Measurements from ENCODE around the gene OMP. TPM values are rescaled to one million over a fixed set of nuclear protein-coding genes. Genes with fewer than 3 reads are reported as not detected.
A peak's percentile ranks its signal among the peaks of the same experiment; 100 is the strongest.

Gene OMP
- total RNA-seq, 1 experiment from 2014 or later = not detected

DNA sequence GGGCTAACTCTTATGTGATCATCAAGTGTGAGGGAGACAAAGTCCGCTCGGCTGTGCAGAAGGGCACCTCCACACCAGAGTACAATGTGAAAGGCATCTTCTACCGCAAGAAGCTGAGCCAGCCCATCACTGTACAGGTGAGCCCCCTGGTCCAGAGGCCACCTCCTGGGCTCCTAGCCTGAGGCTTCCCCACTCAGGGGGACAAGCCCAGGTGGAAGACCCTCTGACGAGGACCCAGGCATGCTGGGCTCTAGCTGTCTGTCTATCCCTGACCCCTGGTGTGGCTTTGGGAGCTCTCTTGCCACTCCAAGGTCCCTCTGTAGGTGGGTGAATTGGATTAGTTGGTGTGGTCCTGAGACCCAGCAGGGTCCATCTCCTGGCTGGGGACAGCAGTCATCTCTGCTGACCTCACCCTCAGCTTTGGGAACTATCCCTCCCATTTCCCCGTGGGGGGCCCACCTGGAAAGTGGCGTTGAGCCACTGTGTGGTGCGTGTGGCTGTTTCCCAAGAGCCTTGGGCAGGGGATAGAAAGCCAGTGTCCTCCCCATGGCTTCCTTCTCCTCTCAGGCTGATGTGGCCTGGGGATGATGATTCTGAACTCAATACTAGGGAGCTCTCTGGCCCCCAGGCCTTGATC, 20.1 kb downstream of the OMP start:
- no peak for DNase-seq (ENCODE audit: low read depth)

DNA sequence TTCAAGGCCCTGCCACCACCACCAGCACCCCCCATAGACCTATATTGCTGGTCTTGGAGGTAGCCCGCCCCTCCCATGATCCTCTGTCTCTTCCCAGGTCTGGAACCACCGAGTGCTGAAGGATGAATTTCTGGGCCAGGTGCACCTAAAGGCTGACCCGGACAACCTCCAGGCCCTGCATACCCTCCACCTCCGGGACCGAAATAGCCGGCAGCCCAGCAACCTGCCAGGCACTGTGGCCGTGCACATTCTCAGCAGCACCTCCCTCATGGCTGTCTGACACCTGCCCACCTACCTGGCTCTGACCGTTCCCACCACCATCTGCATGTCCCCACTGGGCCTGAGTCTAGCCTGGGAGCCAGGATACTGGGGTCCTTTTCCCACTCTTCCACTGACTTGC, 21.0 kb downstream of the OMP start:
- DNase-seq (ENCODE audit: low read depth) = no peak

DNA sequence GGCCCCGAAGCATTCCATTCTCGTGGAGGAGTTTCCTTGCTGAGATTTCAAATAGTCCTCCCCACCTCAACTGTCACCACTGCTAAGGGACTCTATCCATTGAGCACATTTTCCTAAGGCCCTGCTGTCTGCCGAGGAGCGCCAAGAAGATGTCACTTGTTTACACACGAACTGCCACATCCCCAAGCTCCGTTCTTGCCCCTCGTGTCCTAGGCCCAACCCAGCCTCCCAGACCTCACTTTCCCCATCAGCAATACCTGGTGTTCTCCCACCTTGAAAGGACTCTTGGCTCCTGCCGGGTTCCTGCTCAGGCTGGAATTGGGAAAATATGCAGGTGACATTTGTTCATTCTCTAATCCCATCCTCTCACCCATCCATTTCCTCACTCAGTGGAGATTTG, 21.4 kb downstream of the OMP start:
- DNase-seq (ENCODE audit: low read depth) = no peak

DNA sequence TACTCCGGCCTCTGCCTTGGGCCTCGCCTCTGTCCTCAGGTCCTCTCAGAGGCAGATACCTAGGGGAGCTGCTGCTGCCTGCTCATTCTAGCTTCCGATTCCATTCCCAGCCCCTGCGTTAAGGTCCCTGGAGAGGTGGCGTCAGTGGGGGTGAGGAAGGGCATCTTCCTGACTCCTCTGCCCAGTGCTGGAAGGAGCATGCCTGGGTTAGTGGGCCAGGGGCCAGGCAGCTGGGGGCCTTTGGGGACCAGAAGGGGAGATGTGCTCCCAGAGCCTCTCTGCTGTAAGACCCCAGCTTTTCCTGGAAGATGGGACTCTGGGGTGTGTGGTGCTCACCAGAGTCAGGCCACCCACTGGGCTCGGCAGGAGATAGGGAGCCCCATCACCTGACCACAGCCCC, 21.8 kb downstream of the OMP start:
- DNase-seq (ENCODE audit: low read depth) = no peak

DNA sequence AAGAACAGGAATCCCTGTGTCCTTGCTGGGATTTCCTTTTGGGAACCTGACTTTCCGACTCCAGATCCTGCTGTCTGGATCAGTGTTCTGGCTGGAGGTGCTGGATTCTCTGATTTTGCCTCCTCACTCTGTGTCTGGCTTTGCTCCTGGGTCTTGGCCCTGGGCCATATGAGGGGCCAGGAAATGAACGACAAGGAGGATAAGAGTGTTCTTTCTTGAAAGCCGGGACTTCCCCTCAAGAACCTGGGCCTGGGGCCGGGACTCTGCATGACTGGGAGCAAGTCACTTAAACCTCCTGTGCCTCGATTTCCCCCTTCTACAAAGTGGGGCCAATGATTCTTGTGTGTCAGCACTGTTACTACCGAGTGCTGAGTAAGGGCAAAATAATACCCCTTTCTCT, 22.6 kb downstream of the OMP start:
- no peak for DNase-seq (ENCODE audit: low read depth)

DNA sequence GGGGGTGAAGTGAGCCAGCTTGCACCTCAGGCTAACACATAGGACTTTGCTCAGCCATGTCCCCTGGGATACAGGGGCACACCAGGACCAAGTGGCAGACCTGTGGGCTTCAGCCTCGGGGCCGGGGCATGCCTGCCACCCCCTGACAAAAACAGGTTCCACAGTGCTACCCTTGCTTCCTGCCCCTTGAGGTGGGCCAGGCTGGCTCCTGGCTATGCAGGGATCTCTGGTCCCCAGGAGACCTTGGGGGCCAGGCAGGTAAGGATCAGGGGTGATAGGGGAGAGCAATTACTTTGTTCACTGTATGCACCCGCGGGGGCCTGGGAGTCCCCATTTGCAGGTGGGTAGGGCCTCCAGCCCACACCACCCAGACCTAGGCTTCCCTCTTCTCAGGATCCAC, 23.1 kb downstream of the OMP start:
- DNase-seq (ENCODE audit: low read depth) = no peak

DNA sequence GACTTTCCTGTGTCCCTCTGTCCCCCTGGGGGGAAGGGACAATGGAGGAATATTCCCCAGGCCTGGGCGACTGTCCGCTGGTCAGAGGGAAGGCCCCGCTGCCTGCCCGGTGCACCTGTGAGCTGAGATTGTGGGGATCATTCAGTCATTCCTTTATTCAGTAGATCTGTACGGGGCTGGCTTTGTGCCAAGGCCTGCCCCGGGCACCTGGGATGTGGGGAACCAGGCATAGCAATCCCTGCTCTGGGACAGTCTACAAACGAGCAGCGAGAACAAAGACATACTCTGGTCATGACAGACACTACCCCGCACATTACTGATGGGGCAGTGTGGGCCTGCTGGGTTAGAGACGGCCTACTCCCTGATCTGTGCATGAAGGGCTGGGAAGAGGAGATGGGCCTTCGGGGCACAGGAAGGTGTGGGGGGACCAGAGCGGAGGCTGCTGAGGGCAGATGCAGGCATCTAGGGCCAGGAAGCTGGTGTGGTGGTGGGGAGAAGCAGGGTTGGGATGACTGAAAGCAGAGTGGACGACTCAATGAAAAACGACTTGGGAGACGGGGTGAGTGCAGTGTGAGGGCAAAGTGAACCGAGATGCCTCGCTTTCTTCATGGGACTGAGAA, 23.6 kb downstream of the OMP start:
- DNase-seq (ENCODE audit: low read depth) = no peak

DNA sequence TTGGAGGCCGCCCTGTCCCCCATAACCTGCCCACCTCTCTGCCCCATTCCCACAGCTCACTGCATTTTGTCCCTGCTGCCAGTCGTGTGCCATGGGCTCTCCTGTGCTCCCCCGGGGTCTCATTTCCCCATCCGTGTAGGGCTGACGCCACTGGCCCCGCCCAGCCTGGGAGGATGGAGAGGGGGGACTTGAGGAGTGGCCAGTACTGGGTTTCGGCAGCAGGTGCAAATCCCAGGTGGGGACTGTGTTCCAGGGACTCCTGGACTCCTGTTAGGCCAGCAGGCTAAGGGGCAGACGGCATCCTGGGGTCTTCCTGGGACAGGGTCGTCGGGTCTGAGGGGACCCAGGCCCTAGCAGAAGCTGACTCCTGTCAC, 24.2 kb downstream of the OMP start:
- no peak for DNase-seq (ENCODE audit: low read depth)

DNA sequence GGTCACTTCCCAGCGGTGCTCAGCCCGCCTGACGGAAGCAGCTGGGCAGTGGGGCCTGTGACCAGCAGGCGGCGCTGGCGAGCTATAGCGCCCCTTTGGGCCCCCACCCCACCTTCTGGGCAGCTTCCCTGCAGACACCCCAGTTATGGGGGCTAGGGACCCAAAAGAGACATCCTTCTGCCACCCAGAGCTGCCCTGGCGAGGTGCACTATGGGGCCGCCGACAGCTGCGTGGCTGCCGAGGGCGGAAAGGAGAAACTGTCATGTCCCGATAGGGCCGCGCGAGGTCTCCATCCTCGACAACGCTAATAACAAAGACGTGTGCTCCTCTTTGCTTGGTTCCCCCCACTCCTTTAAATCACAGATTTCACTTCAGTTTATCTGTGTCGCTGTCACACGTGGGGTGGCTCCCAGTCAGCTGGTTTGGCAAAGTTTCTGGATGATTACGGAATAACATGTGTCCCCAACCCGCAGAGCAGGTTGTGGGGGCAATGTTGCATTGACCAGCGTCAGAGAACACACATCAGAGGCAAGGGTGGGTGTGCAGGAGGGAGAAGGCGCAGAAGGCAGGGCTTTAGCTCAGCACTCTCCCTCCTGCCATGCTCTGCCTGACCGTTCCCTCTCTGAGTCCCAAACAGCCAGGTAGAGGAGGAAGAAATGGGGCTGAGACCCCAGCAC, 24.7 kb downstream of the OMP start:
- peak; percentile 30 for DNase-seq (ENCODE audit: low read depth)

DNA sequence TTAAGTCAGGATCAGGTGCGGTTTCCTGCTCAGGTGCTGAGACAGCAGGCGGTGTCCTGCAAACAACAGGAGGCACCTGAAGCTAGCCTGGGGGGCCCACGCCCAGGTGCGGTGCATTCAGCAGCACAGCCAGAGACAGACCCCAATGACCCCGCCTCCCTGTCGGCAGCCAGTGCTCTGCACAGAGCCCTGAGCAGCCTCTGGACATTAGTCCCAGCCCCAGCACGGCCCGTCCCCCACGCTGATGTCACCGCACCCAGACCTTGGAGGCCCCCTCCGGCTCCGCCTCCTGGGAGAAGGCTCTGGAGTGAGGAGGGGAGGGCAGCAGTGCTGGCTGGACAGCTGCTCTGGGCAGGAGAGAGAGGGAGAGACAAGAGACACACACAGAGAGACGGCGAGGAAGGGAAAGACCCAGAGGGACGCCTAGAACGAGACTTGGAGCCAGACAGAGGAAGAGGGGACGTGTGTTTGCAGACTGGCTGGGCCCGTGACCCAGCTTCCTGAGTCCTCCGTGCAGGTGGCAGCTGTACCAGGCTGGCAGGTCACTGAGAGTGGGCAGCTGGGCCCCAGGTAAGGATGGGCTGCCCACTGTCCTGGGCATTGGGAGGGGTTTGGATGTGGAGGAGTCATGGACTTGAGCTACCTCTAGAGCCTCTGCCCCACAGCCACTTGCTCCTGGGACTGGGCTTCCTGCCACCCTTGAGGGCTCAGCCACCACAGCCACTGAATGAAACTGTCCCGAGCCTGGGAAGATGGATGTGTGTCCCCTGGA, 25.5 kb downstream of the OMP start, which contains the start of gene MYO7A:
MYO7A (plus strand) TSS at position 327 of the 772 bp plus-strand sequence. CDS start 2,389 bp downstream, outside the sequence.
- peak; percentile 30 for DNase-seq (ENCODE audit: low read depth)

DNA sequence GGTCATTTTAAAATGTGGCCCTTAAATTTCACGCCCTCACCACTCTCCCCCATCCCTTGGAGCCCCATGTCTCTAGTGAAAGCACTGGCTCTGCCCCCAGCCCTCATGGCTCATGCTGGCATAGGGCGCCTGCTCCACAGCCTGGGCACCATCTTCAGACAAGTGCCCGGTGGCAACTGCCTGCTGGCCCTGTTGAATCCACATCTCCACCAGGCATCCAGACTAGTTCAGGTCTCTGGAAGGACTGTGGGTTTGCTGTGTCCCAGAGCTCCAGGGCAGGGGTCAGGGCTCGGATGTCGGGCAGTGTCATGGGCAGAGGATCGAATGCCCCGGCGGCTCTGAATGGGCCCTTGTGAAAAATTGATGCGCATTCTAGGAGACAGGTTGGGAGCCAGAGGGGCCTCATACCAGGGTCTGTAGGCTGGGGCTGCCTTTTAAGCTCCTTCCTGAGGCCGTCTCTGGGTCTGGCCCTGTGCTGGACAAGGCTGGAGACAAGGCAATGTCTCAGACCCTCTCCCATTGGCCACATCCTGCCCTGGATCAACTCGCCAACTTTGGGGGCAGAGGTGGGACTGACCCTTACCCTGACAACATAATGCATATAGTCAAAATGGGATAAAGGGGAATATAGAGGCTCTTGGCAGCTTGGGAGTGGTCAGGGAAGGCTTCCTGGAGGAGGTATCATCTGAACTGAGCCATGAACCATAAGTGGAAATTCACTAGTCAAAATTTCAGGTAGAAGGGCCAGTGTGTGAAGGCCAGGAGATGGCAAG, 26.6 kb downstream of the OMP start:
- no peak for DNase-seq (ENCODE audit: low read depth)

DNA sequence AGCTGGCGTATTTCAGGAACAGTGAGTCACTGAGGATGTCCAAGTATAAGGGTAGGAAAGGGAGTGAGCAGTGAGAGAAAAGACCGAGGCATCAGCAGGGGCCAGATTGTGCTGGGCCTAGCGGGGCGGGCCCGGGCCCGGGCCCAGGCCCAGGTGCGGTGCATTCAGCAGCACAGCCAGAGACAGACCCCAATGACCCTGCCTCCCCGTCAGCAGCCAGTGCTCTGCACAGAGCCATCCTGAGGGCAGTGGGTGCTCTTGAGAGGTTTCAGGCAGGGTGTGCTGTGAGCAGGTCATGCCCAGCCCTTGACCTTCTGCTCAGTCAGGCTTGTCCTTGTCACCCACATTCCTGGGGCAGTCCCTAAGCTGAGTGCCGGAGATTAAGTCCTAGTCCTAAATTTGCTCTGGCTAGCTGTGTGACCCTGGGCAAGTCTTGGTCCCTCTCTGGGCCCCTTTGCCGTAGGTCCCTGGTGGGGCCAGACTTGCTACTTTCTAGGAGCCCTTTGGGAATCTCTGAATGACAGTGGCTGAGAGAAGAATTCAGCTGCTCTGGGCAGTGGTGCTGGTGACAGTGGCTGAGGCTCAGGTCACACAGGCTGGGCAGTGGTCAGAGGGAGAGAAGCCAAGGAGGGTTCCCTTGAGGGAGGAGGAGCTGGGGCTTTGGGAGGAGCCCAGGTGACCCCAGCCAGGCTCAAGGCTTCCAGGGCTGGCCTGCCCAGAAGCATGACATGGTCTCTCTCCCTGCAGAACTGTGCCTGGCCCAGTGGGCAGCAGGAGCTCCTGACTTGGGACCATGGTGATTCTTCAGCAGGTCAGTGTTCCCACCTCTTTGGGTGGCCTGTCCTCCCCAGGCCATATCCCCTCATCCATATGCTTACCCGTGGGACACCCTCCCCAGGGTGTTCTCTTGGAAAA, 27.5 kb downstream of the OMP start:
- DNase-seq (ENCODE audit: low read depth) = no peak

DNA sequence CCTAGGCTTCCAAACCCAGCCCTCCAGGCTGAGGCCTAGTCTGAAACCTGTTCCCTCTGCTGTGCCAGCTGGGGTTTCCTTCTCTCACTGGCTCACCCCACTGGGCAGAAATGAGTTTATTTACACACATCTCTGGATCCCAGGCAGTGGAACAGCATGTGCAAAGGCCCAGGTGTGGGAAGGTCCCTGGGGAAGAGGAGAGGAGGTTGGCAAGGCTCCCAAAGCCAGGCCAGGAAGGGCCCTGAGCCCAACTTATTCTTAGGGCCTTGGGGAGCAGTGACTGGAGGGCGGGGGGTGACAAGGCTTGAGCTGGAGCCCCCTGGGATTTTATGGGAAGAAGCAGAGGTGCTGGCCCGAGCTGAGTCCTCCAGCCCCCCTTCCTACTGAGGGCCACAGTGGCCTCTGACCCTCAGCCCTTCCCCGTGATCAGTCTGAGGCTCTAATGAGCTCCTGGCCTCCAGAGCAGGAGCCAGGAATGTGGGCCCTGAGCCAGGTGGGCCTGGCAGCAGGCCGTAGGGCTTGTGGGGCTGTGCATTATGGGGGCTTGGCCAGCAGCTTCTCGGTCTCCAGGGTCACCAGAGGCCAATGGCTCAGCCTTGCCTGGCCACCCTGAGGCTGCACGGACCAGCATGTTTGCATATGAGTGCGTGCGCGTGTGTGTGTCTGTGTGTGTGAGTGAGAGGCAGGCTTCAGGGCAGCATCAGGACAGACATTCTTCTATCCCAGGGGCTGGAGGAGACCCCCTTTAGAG, 28.3 kb downstream of the OMP start:
- DNase-seq (ENCODE audit: low read depth) = no peak

DNA sequence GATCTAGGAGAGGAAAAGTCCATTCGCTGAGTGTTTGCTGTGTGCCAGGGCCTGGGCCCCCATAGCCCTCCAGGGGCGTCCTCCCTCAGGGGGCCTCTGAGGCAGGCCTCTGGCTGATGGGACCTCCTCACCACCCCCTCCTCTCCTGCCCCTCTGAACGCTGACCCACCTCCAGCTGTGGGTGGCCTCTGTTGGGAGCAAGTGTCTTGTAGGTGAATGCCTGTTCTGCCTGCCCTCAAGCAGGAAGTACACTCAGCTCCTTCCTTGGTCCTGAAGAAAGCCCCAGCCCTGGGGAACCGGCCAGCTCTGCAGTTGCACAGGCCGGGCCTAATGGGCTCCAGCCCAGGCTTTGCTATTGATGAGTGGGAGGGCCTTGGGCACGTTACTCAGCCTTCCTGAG, 28.9 kb downstream of the OMP start:
- DNase-seq (ENCODE audit: low read depth) = no peak

DNA sequence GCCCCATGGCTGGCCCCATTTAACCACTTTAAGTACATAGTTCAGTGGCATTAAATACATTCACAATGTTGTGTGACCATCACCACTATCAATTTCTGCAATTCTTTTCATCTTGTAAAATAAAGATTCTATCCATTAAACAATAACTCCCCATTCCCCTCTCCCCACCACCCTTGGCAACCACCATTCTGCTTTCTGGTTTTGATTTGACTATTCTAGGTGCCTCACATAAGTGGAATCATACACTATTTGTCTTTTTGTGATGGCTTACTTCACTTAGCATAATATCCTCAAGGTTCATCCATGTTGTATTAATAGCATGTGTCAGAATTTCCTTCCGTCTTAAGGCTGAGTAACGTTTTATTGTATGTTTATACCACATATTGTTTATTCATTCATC, 32.4 kb downstream of the OMP start:
- no peak for DNase-seq (ENCODE audit: low read depth)

DNA sequence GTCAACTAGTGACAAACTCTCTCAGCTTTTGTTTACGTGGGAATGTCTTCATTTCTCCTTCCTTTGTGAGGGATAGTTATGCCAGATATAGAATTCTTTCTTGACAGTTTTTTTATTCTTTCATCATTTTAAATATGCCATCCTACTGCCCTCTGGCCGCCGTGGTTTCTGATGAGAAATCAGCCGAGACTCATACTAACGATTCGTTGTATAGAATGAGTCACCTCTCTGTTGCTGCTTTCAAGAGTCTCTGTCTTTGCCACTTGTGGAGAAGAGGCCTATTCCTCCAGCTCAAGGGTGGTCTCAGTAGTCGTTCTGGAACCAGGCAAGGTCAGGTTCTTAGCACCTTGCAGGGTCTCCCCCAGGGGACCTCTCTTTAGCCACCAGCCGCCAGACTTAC, 33.4 kb downstream of the OMP start:
- peak; percentile 50 for DNase-seq (ENCODE audit: low read depth)

DNA sequence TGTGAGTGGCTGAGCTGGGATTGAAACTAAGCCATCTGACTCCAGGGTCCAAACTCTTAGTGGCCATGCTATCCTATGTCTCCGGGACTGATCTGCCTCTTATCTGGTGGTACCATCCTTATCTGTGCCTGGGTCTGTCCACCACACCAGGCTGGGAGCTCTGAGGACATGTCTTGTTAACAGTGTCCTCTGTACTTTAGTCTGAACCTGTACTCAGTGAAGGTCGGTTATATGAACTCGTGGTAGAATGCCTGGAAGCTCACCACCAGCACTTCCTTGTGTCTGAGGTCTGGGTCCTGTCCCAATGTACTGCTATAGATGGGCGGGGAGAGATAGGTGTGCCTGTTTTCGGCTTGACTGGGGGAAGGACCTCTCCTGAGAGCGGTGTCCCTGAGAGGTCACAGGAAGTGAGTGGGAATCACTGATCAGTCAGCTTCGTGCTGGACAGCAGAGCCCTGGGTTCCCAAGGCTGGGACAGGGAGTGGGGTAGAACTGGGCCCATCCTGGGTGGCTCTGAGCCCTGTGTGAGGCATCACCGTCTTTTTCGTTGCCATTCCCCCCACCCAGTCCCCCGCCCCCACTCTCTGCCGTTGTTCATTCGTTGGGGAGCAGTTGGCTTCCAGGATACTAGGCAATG, 34.3 kb downstream of the OMP start:
- no peak for DNase-seq (ENCODE audit: low read depth)

DNA sequence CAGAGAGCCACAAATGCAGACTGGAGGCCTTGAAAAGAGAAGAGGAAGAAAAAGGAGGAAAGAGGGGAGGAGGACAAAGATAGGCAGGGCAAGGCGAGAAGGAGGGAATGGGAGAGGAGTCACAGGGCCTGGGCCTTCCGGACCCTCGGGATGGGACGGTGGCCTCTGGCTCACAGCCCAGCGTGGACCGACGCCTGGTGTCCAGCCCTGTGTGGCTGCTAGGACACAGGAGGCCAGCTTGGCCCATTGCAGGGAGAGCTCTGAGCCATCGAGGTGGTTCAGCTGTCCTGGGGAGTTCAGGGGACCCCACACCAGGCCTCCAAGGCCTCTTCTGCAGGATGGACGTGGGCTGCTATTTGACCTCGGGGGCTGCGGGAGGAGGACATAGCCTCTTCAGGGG, 34.8 kb downstream of the OMP start:
- DNase-seq (ENCODE audit: low read depth) = no peak

DNA sequence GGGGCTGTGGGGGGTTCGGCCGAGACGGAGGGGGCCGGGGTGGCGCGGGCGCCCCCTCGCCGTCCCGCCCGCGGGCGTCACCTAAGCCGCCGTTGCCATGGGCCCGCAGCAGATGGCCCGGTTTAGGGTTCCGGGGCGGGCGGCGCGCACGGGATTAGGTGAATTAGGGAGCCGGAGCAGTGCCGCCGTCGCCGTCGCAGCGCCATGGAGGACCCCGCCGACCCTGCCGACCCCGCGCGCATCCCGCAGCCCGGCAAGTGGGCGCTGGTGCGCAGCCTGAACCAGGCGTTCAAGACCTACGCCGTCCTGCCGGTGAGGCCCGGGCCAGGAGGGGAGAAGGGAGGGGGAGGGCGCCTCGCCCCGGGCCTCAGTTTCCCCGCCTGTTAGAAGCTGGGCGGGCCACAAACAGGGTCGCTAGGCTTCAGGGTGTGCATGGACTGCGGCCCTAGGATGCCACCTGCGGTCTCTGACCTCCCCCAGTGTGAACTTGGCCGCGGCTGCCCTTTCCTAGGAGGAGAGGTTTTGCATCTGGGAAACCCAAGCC, 35.5 kb downstream of the OMP start:
- DNase-seq (ENCODE audit: low read depth) = no peak

Measured in Daoy (cell line).